GM23338 (cell line): Measurements from ENCODE around the gene BMPR2.
"Not testable (repeated sequence)": the region's sequence is repeated elsewhere in the genome, so short reads cannot be mapped to it uniquely, and the experiment has no call there.

ENCODE experiments used
- EZH2phosphoT487 ChIP-seq: fragments of 200-600 bp; sonication (generic); IDR thresholded peaks from one replicate; pipeline ENCODE4 v1.8.1; 2018; ENCODE audit warnings: antibody characterized with exemption; ENCODE audit not compliant: unreplicated experiment
- POLR2AphosphoS5 ChIP-seq: IDR thresholded peaks from 2 replicates; pipeline ENCODE4 v1.6.1; 2016; ENCODE audit warnings: antibody characterized with exemption, low read depth
- TF ChIP-seq, protein P1 (sequence below), 2 experiments: fragments of 200-600 bp in 1 of 2; sonication (generic) in 1 of 2; conservative IDR thresholded peaks; 2 replicates each; pipeline versions ENCODE4 v1.5.1 to v1.6.1; 2016 to 2017; ENCODE audit warnings: antibody characterized with exemption in 2 of 2, low read depth in 2 of 2, mild to moderate bottlenecking in 2 of 2, moderate library complexity in 1 of 2

- TF ChIP-seq, protein P1, sequence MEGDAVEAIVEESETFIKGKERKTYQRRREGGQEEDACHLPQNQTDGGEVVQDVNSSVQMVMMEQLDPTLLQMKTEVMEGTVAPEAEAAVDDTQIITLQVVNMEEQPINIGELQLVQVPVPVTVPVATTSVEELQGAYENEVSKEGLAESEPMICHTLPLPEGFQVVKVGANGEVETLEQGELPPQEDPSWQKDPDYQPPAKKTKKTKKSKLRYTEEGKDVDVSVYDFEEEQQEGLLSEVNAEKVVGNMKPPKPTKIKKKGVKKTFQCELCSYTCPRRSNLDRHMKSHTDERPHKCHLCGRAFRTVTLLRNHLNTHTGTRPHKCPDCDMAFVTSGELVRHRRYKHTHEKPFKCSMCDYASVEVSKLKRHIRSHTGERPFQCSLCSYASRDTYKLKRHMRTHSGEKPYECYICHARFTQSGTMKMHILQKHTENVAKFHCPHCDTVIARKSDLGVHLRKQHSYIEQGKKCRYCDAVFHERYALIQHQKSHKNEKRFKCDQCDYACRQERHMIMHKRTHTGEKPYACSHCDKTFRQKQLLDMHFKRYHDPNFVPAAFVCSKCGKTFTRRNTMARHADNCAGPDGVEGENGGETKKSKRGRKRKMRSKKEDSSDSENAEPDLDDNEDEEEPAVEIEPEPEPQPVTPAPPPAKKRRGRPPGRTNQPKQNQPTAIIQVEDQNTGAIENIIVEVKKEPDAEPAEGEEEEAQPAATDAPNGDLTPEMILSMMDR (conservative IDR thresholded peaks at IDR 0.05; ENCODE audit: low read depth in 2 of 2), result not testable (repeated sequence)
- not testable (repeated sequence) for TF ChIP-seq POLR2AphosphoS5, EZH2phosphoT487
These were observed 123.7 kb downstream of the BMPR2 start for GRCh38 chr2:202499841-202500240.
